HepG2 (cell line): ENCODE measurements around the gene PITHD1. TPM values are rescaled to one million over a fixed set of nuclear protein-coding genes. Genes with fewer than 3 reads are reported as not detected.

Source experiments
- AGO1 ChIP-seq: fragments of 200-400 bp; formaldehyde crosslinking; IDR thresholded peaks from 2 replicates; pipeline ENCODE4 v1.6.1; 2017; ENCODE audit warnings: mild to moderate bottlenecking, low read depth, low read length, moderate library complexity; ENCODE audit not compliant: poor library complexity, severe bottlenecking
- BCLAF1 ChIP-seq: fragments of 450-650 bp; IDR thresholded peaks from 2 replicates; pipeline ENCODE4 v1.6.1; 2017; ENCODE audit warnings: mild to moderate bottlenecking
- E2F2 ChIP-seq: sonication (generic); formaldehyde crosslinking; IDR thresholded peaks from 2 replicates; pipeline ENCODE4 v1.4.0; 2020; ENCODE audit warnings: missing genetic modification reagents, borderline replicate concordance
- ETV6 ChIP-seq: sonication (generic); formaldehyde crosslinking; conservative IDR thresholded peaks from 2 replicates; pipeline ENCODE4 v1.4.0; 2020; ENCODE audit warnings: missing genetic modification reagents
- KIAA2018 ChIP-seq: sonication (generic); formaldehyde crosslinking; IDR thresholded peaks from 2 replicates; pipeline ENCODE4 v1.5.0; 2020; ENCODE audit warnings: mild to moderate bottlenecking, missing genetic modification reagents, borderline replicate concordance
- MED8 ChIP-seq: sonication (generic); formaldehyde crosslinking; IDR thresholded peaks from 2 replicates; pipeline ENCODE4 v1.8.1; 2023; ENCODE audit warnings: mild to moderate bottlenecking, missing genetic modification reagents; ENCODE audit not compliant: insufficient replicate concordance
- MTA1 ChIP-seq: sonication (generic); formaldehyde crosslinking; IDR thresholded peaks from 2 replicates; pipeline ENCODE4 v1.4.0; 2020; ENCODE audit warnings: missing genetic modification reagents, mild to moderate bottlenecking, borderline replicate concordance
- NCOA1 ChIP-seq: sonication (generic); formaldehyde crosslinking; IDR thresholded peaks from 2 replicates; pipeline ENCODE4 v1.9.0; 2021; ENCODE audit warnings: missing genetic modification reagents
- NFE2L1 ChIP-seq: sonication (generic); formaldehyde crosslinking; IDR thresholded peaks from 2 replicates; pipeline ENCODE4 v1.4.0; 2020; ENCODE audit warnings: missing genetic modification reagents, mild to moderate bottlenecking, borderline replicate concordance
- POLR2G ChIP-seq: fragments of 200-400 bp; formaldehyde crosslinking; IDR thresholded peaks from 2 replicates; pipeline ENCODE4 v1.6.1; 2018; ENCODE audit warnings: mild to moderate bottlenecking, low read depth, low read length, moderate library complexity
- YY1 ChIP-seq: IDR thresholded peaks from 2 replicates; pipeline ENCODE4 v1.6.1; 2011; ENCODE audit warnings: low read length, low read depth, moderate library complexity, mild to moderate bottlenecking; ENCODE audit not compliant: insufficient read depth, insufficient replicate concordance
- ZC3H13 ChIP-seq: sonication (generic); formaldehyde crosslinking; IDR thresholded peaks from 2 replicates; pipeline ENCODE4 v1.8.1; 2023; ENCODE audit warnings: mild to moderate bottlenecking, missing genetic modification reagents, moderate library complexity
- ZNF263 ChIP-seq: sonication (generic); formaldehyde crosslinking; IDR thresholded peaks from 2 replicates; pipeline ENCODE4 v1.4.0; 2020; ENCODE audit warnings: missing genetic modification reagents
- ZNF510 ChIP-seq: sonication (generic); formaldehyde crosslinking; IDR thresholded peaks from 2 replicates; pipeline ENCODE4 v1.4.0; 2020; ENCODE audit warnings: low read depth, mild to moderate bottlenecking, missing genetic modification reagents
- ZNF558 ChIP-seq: sonication (generic); formaldehyde crosslinking; IDR thresholded peaks from 2 replicates; pipeline ENCODE4 v1.9.0; 2022; ENCODE audit warnings: mild to moderate bottlenecking, missing genetic modification reagents, borderline replicate concordance
- ZNF563 ChIP-seq: sonication (generic); formaldehyde crosslinking; IDR thresholded peaks from 2 replicates; pipeline ENCODE4 v1.8.0; 2022; ENCODE audit warnings: mild to moderate bottlenecking, moderate library complexity, missing genetic modification reagents
- polyA plus RNA-seq, 8 experiments: library from polyadenylated mRNA; depleted of rRNA in 3 of 8; stranded (reverse) in 7 of 8; unstranded in 1 of 8; fragments of >200 nt; fragmentation: Illumina TruSeq in 4 of 8; extraction: Trizol in 4 of 8; gene quantifications; 2 replicates each; pipeline versions ENCODE4 v1.2.1 to v1.2.3, GENCODE V29; 2011 to 2016; ENCODE audit warnings: low read depth in 4 of 8, missing spikeins in 1 of 8, mixed read lengths in 1 of 8; ENCODE audit not compliant: insufficient read depth in 1 of 8
- total RNA-seq, 5 experiments: library from RNA; depleted of rRNA; stranded (reverse); fragments of >200 nt; fragmentation: Illumina TruSeq; extraction: Trizol; gene quantifications; 2 replicates each; pipeline ENCODE4 v1.2.3, GENCODE V29; 2016; ENCODE audit warnings: low read depth in 1 of 5

The PITHD1 gene
- total and polyA plus RNA-seq, 2 of the 13 experiments (the other 11 are each of a cell fraction or from before 2014, with no cell fraction given), result 28.0 to 37.3 TPM

GRCh38 chr1:23790696-23791515, 12.7 kb downstream of the PITHD1 start, which contains the start of gene LYPLA2 (continued):
- 0 out of 2 replicates have a peak, but pooled peaks have one; percentile 26 for TF ChIP-seq KIAA2018 (CRISPR knock-in tag)
- TF ChIP-seq ZNF563 (CRISPR knock-in tag), result no peak
- TF ChIP-seq E2F2, result no peak
- no peak for TF ChIP-seq ZC3H13 (CRISPR knock-in tag)
- no peak for TF ChIP-seq MTA1 (CRISPR knock-in tag)
- peak; percentile 98 for TF ChIP-seq YY1
- peak; percentile 83 for TF ChIP-seq POLR2G
- TF ChIP-seq ZNF510 (CRISPR knock-in tag), result no peak
- no peak for TF ChIP-seq ZNF558 (CRISPR knock-in tag)
- no peak for TF ChIP-seq ETV6 (CRISPR knock-in tag)
- TF ChIP-seq NCOA1, result peak; percentile 63; the same call in 1 of the 2 replicates
- no peak for TF ChIP-seq NFE2L1 (CRISPR knock-in tag)
- peak; percentile 85 for TF ChIP-seq AGO1
- TF ChIP-seq ZNF263 (CRISPR knock-in tag), result no peak
- TF ChIP-seq BCLAF1, result no peak
- TF ChIP-seq MED8 (CRISPR knock-in tag), result no peak
